ENCODE results near the gene SLC9A3. TPM values are rescaled to one million over a fixed set of nuclear protein-coding genes. Genes with fewer than 3 reads are reported as not detected.
"Not testable (repeated sequence)": the region's sequence is repeated elsewhere in the genome, so short reads cannot be mapped to it uniquely, and the experiment has no call there.

Gene SLC9A3
- total RNA-seq, 1 donor from 2014 or later = 1.6 TPM

DNA sequence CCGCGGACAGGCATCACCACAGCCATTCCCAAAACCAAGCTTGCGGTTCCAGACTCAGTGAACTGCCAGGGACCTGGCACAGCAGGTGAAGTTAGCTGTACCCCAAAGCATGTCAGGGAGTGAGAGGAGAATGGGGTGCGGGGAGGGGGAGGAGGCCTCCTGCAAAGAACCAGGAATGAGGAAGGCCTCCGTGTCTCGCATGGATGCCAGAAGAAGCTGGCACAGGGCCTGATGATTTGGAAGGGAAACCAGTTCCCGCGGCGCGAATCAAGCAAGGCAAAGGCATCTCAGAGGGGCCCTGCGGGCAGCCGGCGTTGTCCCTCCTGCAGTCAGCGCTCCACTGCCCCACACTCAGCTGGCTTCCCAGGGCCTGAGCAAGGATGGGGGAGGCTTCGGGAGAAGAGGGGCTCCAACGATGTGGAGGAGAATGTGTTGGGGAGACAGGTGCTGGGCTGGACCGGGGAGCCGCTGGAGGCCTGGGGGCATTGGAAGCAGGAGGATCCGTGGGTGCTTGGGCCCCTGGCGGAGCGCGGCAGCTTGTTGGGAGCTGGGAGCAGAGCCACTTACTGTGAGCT, 14.6 kb downstream of the SLC9A3 start:
- no peak overlapping the region for H3K9ac ChIP-seq (ENCODE audit: low read depth in 1 of 3, low read length in 3 of 3)
- H3K9me3 ChIP-seq (ENCODE audit: control insufficient read depth in 3 of 3, low read length in 3 of 3) = no peaks in the 10 kb centered on the region
- no peaks in the 10 kb centered on the region for H3K4me1 ChIP-seq (ENCODE audit: control insufficient read depth in 3 of 3, insufficient read depth in 3 of 3, low read length in 3 of 3)
- H3K36me3 ChIP-seq (ENCODE audit: control insufficient read depth in 3 of 3, insufficient read depth in 3 of 3, low read length in 3 of 3) = no peaks in the 10 kb centered on the region
- no peak overlapping the region for H3K27ac ChIP-seq (ENCODE audit: low read depth, low read length)
- no peak overlapping the region for H3K4me3 ChIP-seq (ENCODE audit: low read length in 3 of 3)
- peaks cover 22 to 49% (median 36%) of the 10 kb centered on the region in 3 donors for H3K27me3 ChIP-seq (ENCODE audit: control insufficient read depth in 3 of 3, insufficient read depth in 3 of 3, low read length in 3 of 3)

DNA sequence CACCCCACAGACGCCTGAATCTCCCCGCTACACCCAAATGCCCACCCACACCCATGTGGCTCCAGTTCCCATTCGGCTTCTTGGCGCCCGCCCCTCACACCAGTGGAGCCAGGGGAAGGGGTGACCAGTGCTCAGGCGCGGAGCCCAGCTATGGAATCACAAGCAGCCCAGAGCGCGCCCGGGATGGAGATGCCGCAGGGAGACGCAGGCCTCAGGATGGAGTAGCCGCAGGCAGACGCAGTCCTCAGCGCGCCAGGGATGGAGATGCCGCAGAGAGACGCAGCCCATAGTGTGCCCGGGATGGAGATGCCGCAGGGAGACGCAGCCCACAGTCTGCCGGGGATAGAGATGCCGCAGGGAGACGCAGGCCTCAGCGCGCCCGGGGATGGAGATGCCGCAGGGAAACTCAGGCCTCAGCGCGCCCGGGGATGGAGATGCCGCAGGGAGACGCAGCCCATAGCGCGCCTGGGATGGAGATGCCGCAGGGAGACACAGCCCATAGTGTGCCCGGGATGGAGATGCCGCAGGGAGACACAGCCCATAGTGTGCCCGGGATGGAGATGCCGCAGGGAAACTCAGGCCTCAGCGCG, 16.2 kb downstream of the SLC9A3 start:
- not testable (repeated sequence) for H3K9ac ChIP-seq (ENCODE audit: low read depth in 1 of 3, low read length in 3 of 3); H3K4me1 ChIP-seq (ENCODE audit: control insufficient read depth in 3 of 3, insufficient read depth in 3 of 3, low read length in 3 of 3); H3K36me3 ChIP-seq (ENCODE audit: control insufficient read depth in 3 of 3, insufficient read depth in 3 of 3, low read length in 3 of 3); H3K27ac ChIP-seq (ENCODE audit: low read depth, low read length); H3K4me3 ChIP-seq (ENCODE audit: low read length in 3 of 3); H3K9me3 ChIP-seq (ENCODE audit: control insufficient read depth in 3 of 3, low read length in 3 of 3)
- peaks cover 23 to 48% (median 36%) of the 10 kb centered on the region in 3 donors for H3K27me3 ChIP-seq (ENCODE audit: control insufficient read depth in 3 of 3, insufficient read depth in 3 of 3, low read length in 3 of 3)

DNA sequence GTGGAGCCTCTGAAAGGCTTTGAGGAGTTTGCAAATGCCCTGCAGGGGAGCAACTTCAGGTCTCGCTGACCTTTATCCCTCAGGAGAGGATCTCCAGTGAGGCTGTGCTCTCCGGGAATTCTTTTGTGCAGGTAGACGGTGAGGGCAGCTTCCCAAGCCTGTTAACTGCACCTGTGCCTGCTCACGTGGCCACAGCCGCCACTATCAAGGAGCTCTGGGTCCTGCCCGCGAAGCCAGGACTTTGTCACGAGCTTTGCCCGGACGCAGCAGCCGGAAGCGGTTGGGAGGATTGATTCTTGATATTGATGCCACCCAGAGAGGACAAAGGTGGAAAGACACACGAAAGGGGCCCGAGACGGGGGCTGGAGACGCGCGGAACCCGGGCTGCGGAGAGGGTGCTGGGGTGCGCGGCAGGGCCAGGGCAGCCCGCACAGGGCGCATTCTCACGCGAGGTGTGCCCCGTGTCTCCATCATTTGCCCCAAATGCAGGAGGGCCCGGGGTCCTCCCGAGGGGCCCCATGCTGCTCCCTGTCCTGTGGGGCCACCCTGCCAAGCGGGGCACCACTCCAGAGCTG, 18.2 kb downstream of the SLC9A3 start:
- Histone ChIP-seq H3K36me3 (ENCODE audit: control insufficient read depth in 3 of 3, insufficient read depth in 3 of 3, low read length in 3 of 3) (no peaks in the 10 kb centered on the region), H3K27me3 (ENCODE audit: control insufficient read depth in 3 of 3, insufficient read depth in 3 of 3, low read length in 3 of 3) (peaks cover 39 to 53% (median 48%) of the 10 kb centered on the region in 3 donors), H3K27ac (ENCODE audit: low read depth, low read length) (no peak overlapping the region), H3K9me3 (ENCODE audit: control insufficient read depth in 3 of 3, low read length in 3 of 3) (peaks cover 0 to 2% (median 0%) of the 10 kb centered on the region in 3 donors), H3K4me3 (ENCODE audit: low read length in 3 of 3) (no peak overlapping the region), H3K4me1 (ENCODE audit: control insufficient read depth in 3 of 3, insufficient read depth in 3 of 3, low read length in 3 of 3) (no peaks in the 10 kb centered on the region), H3K9ac (ENCODE audit: low read depth in 1 of 3, low read length in 3 of 3) (no peak overlapping the region)

- Histone ChIP-seq H3K4me1 (ENCODE audit: control insufficient read depth in 3 of 3, insufficient read depth in 3 of 3, low read length in 3 of 3) (no peaks in the 10 kb centered on the region), H3K27me3 (ENCODE audit: control insufficient read depth in 3 of 3, insufficient read depth in 3 of 3, low read length in 3 of 3) (peaks cover 49 to 56% (median 54%) of the 10 kb centered on the region in 3 donors), H3K9me3 (ENCODE audit: control insufficient read depth in 3 of 3, low read length in 3 of 3) (peaks cover 0 to 2% (median 0%) of the 10 kb centered on the region in 3 donors), H3K9ac (ENCODE audit: low read depth in 1 of 3, low read length in 3 of 3) (no peak overlapping the region), H3K36me3 (ENCODE audit: control insufficient read depth in 3 of 3, insufficient read depth in 3 of 3, low read length in 3 of 3) (no peaks in the 10 kb centered on the region), H3K4me3 (ENCODE audit: low read length in 3 of 3) (no peak overlapping the region), H3K27ac (ENCODE audit: low read depth, low read length) (no peak overlapping the region)
Observed at GRCh38 chr5:504326-505154, 19.7 kb downstream of the SLC9A3 start.

GRCh38 chr5:502325-503079, 21.7 kb downstream of the SLC9A3 start:
- Histone ChIP-seq H3K36me3 (ENCODE audit: control insufficient read depth in 3 of 3, insufficient read depth in 3 of 3, low read length in 3 of 3) (no peaks in the 10 kb centered on the region), H3K4me3 (ENCODE audit: low read length in 3 of 3) (no peak overlapping the region), H3K27ac (ENCODE audit: low read depth, low read length) (no peak overlapping the region), H3K27me3 (ENCODE audit: control insufficient read depth in 3 of 3, insufficient read depth in 3 of 3, low read length in 3 of 3) (peaks cover 60 to 70% (median 66%) of the 10 kb centered on the region in 3 donors), H3K9me3 (ENCODE audit: control insufficient read depth in 3 of 3, low read length in 3 of 3) (peaks cover 0 to 2% (median 0%) of the 10 kb centered on the region in 3 donors), H3K4me1 (ENCODE audit: control insufficient read depth in 3 of 3, insufficient read depth in 3 of 3, low read length in 3 of 3) (no peaks in the 10 kb centered on the region), H3K9ac (ENCODE audit: low read depth in 1 of 3, low read length in 3 of 3) (no peak overlapping the region)

GRCh38 chr5:501831-502184, 22.4 kb downstream of the SLC9A3 start:
- H3K9ac ChIP-seq (ENCODE audit: low read depth in 1 of 3, low read length in 3 of 3) = no peak overlapping the region
- no peaks in the 10 kb centered on the region for H3K36me3 ChIP-seq (ENCODE audit: control insufficient read depth in 3 of 3, insufficient read depth in 3 of 3, low read length in 3 of 3)
- peaks cover 65 to 74% (median 72%) of the 10 kb centered on the region in 3 donors for H3K27me3 ChIP-seq (ENCODE audit: control insufficient read depth in 3 of 3, insufficient read depth in 3 of 3, low read length in 3 of 3)
- peaks cover 0 to 2% (median 0%) of the 10 kb centered on the region in 3 donors for H3K9me3 ChIP-seq (ENCODE audit: control insufficient read depth in 3 of 3, low read length in 3 of 3)
- H3K4me1 ChIP-seq (ENCODE audit: control insufficient read depth in 3 of 3, insufficient read depth in 3 of 3, low read length in 3 of 3) = no peaks in the 10 kb centered on the region
- no peak overlapping the region for H3K27ac ChIP-seq (ENCODE audit: low read depth, low read length)
- no peak overlapping the region for H3K4me3 ChIP-seq (ENCODE audit: low read length in 3 of 3)

GRCh38 chr5:501105-501830, 23.0 kb downstream of the SLC9A3 start:
- no peak overlapping the region for H3K27ac ChIP-seq (ENCODE audit: low read depth, low read length)
- H3K9me3 ChIP-seq (ENCODE audit: control insufficient read depth in 3 of 3, low read length in 3 of 3) = peaks cover 0 to 2% (median 0%) of the 10 kb centered on the region in 3 donors
- H3K4me1 ChIP-seq (ENCODE audit: control insufficient read depth in 3 of 3, insufficient read depth in 3 of 3, low read length in 3 of 3) = no peaks in the 10 kb centered on the region
- no peak overlapping the region for H3K9ac ChIP-seq (ENCODE audit: low read depth in 1 of 3, low read length in 3 of 3)
- H3K27me3 ChIP-seq (ENCODE audit: control insufficient read depth in 3 of 3, insufficient read depth in 3 of 3, low read length in 3 of 3) = peaks cover 63 to 75% (median 70%) of the 10 kb centered on the region in 3 donors
- H3K4me3 ChIP-seq (ENCODE audit: low read length in 3 of 3) = no peak overlapping the region
- H3K36me3 ChIP-seq (ENCODE audit: control insufficient read depth in 3 of 3, insufficient read depth in 3 of 3, low read length in 3 of 3) = no peaks in the 10 kb centered on the region

GRCh38 chr5:500491-500890, 23.8 kb downstream of the SLC9A3 start:
- Histone ChIP-seq H3K4me1 (ENCODE audit: control insufficient read depth in 3 of 3, insufficient read depth in 3 of 3, low read length in 3 of 3) (no peaks in the 10 kb centered on the region), H3K27me3 (ENCODE audit: control insufficient read depth in 3 of 3, insufficient read depth in 3 of 3, low read length in 3 of 3) (peaks cover 62 to 77% (median 69%) of the 10 kb centered on the region in 3 donors), H3K4me3 (ENCODE audit: low read length in 3 of 3) (no peak overlapping the region), H3K27ac (ENCODE audit: low read depth, low read length) (no peak overlapping the region), H3K9me3 (ENCODE audit: control insufficient read depth in 3 of 3, low read length in 3 of 3) (peaks cover 0 to 2% (median 0%) of the 10 kb centered on the region in 3 donors), H3K36me3 (ENCODE audit: control insufficient read depth in 3 of 3, insufficient read depth in 3 of 3, low read length in 3 of 3) (no peaks in the 10 kb centered on the region), H3K9ac (ENCODE audit: low read depth in 1 of 3, low read length in 3 of 3) (no peak overlapping the region)

All from skeletal muscle tissue (tissue), 4 donors.